Endodermal cell (in vitro differentiated cells): ENCODE results near the gene HLA-DOA. TPM values are rescaled to one million over a fixed set of nuclear protein-coding genes. Genes with fewer than 3 reads are reported as not detected.

ENCODE experiments used
- DNase-seq: peaks from one replicate; pipeline ENCODE4 v3.0.0-alpha.2; 2017
- H3K27ac ChIP-seq: 2 replicates; pipeline ENCODE4 v1.5.1; 2013; ENCODE audit warnings: mild to moderate bottlenecking, low read depth, low read length, moderate library complexity
- H3K27me3 ChIP-seq: 2 replicates; pipeline ENCODE4 v1.6.1; 2013; ENCODE audit warnings: mild to moderate bottlenecking, low read length, moderate library complexity; ENCODE audit not compliant: insufficient read depth, control insufficient read depth, poor library complexity, severe bottlenecking
- H3K36me3 ChIP-seq: 2 replicates; pipeline ENCODE4 v1.7.0; 2013; ENCODE audit warnings: mild to moderate bottlenecking, low read length, moderate library complexity; ENCODE audit not compliant: control insufficient read depth, insufficient read depth
- H3K4me1 ChIP-seq: one replicate; pipeline ENCODE4 v1.7.0; 2013; ENCODE audit warnings: low read length; ENCODE audit not compliant: control insufficient read depth, insufficient read depth
- H3K4me3 ChIP-seq: 2 replicates; pipeline ENCODE4 v1.5.1; 2013; ENCODE audit warnings: mild to moderate bottlenecking, low read length, moderate library complexity
- H3K9ac ChIP-seq: 2 replicates; pipeline ENCODE4 v1.6.1; 2013; ENCODE audit warnings: mild to moderate bottlenecking, low read length, moderate library complexity; ENCODE audit not compliant: poor library complexity, severe bottlenecking; ENCODE audit errors: extremely low read depth
- H3K9me3 ChIP-seq: 2 replicates; pipeline ENCODE4 v1.6.1; 2013; ENCODE audit warnings: mild to moderate bottlenecking, low read length, moderate library complexity; ENCODE audit not compliant: control insufficient read depth
- H3K27ac Mint-ChIP-seq: 2 replicates; pipeline ENCODE4 v1.8.0; 2020; ENCODE audit warnings: mixed read lengths
- H3K27me3 Mint-ChIP-seq: 2 replicates; pipeline ENCODE4 v1.8.0; 2021; ENCODE audit warnings: mild to moderate bottlenecking, mixed read lengths; ENCODE audit not compliant: insufficient read depth
- H3K36me3 Mint-ChIP-seq: 2 replicates; pipeline ENCODE4 v1.8.0; 2020; ENCODE audit warnings: low read depth, mixed read lengths
- H3K4me1 Mint-ChIP-seq: 2 replicates; pipeline ENCODE4 v1.8.0; 2020; ENCODE audit warnings: mixed read lengths
- H3K4me3 Mint-ChIP-seq: 2 replicates; pipeline ENCODE4 v1.8.0; 2020; ENCODE audit warnings: mild to moderate bottlenecking, moderate library complexity, mixed read lengths
- H3K9me3 Mint-ChIP-seq: 2 replicates; pipeline ENCODE4 v1.8.0; 2020; ENCODE audit warnings: mild to moderate bottlenecking, mixed read lengths
- WGBS, 2 experiments: methylation state at CpG; one replicate each; pipeline versions ENCODE4 v1.1.5 to v1.1.7; 2013; ENCODE audit warnings: missing lambda C conversion rate in 2 of 2, mixed read lengths in 1 of 2; ENCODE audit not compliant: insufficient coverage in 1 of 2, insufficient read length in 1 of 2; 5-methylcytosine and 5-hydroxymethylcytosine counted together
- total RNA-seq, 2 donors: library from RNA; stranded (reverse); fragmentation: NEBNext Ultra II Directional in 1 of 2; extraction: Animal tissue kit (Norgen Biotek cat#: 25700) in 1 of 2; gene quantifications; 2 replicates in 1 of 2; 3 replicates in 1 of 2; pipeline ENCODE4 v1.2.1, GENCODE V29; 2021
- TF ChIP-seq, protein P1 (sequence below): fragments of 200-600 bp; sonication (generic); conservative IDR thresholded peaks from 2 replicates; pipeline ENCODE4 v1.5.0; 2021; ENCODE audit warnings: antibody characterized with exemption, mild to moderate bottlenecking

HLA-DOA gene
- total RNA-seq, 2 donors from 2014 or later, result 10.6 to 11.1 TPM

GRCh38 chr6:32974016-32974333, 35.4 kb downstream of the HLA-DOA start:
- Mint-ChIP-seq H3K36me3 (peaks cover 75% of the 10 kb centered on the region), H3K4me3 (peak overlapping the region; percentile 98), H3K4me1 (peaks cover 27% of the 10 kb centered on the region), H3K27ac (peak overlapping the region; percentile 100), H3K9me3 (no peaks in the 10 kb centered on the region), H3K27me3 (no peaks in the 10 kb centered on the region)
- Histone ChIP-seq H3K9me3 (no peaks in the 10 kb centered on the region), H3K4me3 (peak overlapping the region; percentile 98), H3K27me3 (no peaks in the 10 kb centered on the region), H3K4me1 (no peaks in the 10 kb centered on the region), H3K9ac (peak overlapping the region; percentile 95), H3K36me3 (peaks cover 71% of the 10 kb centered on the region), H3K27ac (no peak overlapping the region)
- 0% methylated on average over 1 to 2 of the region's 4 CpGs for WGBS, 2 experiments
- no peak for DNase-seq
- TF ChIP-seq, protein P1, sequence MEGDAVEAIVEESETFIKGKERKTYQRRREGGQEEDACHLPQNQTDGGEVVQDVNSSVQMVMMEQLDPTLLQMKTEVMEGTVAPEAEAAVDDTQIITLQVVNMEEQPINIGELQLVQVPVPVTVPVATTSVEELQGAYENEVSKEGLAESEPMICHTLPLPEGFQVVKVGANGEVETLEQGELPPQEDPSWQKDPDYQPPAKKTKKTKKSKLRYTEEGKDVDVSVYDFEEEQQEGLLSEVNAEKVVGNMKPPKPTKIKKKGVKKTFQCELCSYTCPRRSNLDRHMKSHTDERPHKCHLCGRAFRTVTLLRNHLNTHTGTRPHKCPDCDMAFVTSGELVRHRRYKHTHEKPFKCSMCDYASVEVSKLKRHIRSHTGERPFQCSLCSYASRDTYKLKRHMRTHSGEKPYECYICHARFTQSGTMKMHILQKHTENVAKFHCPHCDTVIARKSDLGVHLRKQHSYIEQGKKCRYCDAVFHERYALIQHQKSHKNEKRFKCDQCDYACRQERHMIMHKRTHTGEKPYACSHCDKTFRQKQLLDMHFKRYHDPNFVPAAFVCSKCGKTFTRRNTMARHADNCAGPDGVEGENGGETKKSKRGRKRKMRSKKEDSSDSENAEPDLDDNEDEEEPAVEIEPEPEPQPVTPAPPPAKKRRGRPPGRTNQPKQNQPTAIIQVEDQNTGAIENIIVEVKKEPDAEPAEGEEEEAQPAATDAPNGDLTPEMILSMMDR, result no peak

DNA sequence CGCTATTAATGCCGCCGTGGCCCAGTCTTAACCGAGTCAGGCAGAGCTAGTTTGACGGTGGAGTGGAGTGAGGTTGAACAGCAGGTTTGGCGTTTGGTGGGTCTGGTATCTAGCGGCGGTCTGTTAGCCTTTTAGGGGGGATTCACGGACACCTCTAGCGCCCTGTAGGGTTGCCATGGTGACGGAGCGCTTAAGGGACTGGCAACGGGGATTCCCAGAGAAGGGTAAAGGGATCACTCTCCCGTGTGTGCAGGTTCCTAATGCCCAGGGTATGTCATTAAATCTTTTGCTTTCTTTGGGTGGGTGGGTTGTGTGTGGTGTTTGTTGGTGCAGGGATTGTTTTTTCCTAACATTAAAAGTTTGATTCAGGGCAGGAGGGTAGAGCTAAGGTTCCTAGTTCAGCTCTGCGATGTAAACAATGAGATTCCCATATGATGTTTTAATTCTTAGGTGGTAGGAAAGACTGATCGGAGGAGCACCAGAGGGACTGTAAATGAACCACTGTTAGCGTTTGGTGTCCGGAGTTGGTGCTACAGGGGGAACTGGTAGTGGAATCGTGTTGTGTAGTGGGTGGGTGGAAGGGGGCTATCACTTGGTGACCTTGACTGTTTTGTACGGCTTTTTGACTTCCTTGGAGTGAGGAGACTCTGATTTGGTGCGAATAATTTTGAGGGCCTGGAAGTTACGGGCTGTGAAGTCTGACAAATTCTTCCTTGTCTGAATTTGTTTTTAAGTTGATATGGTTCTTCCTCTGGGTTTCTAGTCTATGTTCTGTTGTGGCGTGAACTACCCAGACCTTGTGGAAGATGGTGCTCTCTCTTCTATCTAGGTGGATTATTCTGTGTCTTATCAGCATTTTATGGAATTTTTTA, 36.0 kb downstream of the HLA-DOA start:
- H3K4me3 Mint-ChIP-seq, result peak overlapping the region; percentile 98
- Histone ChIP-seq H3K27ac (peak overlapping the region; percentile 83), H3K27me3 (no peaks in the 10 kb centered on the region), H3K9ac (peak overlapping the region; percentile 95), H3K4me1 (no peaks in the 10 kb centered on the region), H3K9me3 (no peaks in the 10 kb centered on the region), H3K36me3 (peaks cover 65% of the 10 kb centered on the region), H3K4me3 (peak overlapping the region; percentile 98)
- TF ChIP-seq, protein P1, result no peak
- no peaks in the 10 kb centered on the region for H3K27me3 Mint-ChIP-seq
- DNase-seq, result peak; percentile 71
- peaks cover 24% of the 10 kb centered on the region for H3K4me1 Mint-ChIP-seq
- 1% methylated on average over 8 to 23 of the region's 23 CpGs for WGBS, 2 experiments
- H3K36me3 Mint-ChIP-seq, result peaks cover 69% of the 10 kb centered on the region
- no peaks in the 10 kb centered on the region for H3K9me3 Mint-ChIP-seq
- H3K27ac Mint-ChIP-seq, result peak overlapping the region; percentile 100

- TF ChIP-seq, protein P1, result no peak
These were observed 36.8 kb downstream of the HLA-DOA start for GRCh38 chr6:32972353-32973143.

More at GRCh38 chr6:32972353-32973143, 36.8 kb downstream of the HLA-DOA start:
- Histone ChIP-seq H3K27me3 (no peaks in the 10 kb centered on the region), H3K4me1 (no peaks in the 10 kb centered on the region), H3K9ac (peak overlapping the region; percentile 95), H3K9me3 (no peaks in the 10 kb centered on the region), H3K27ac (peak overlapping the region; percentile 83), H3K4me3 (peak overlapping the region; percentile 98), H3K36me3 (peaks cover 57% of the 10 kb centered on the region)
- Mint-ChIP-seq H3K4me1 (peaks cover 25% of the 10 kb centered on the region), H3K27ac (peak overlapping the region; percentile 100), H3K27me3 (no peaks in the 10 kb centered on the region), H3K9me3 (no peaks in the 10 kb centered on the region), H3K36me3 (peaks cover 61% of the 10 kb centered on the region), H3K4me3 (peak overlapping the region; percentile 98)
- DNase-seq, result no peak
- WGBS, 2 experiments, result 0 to 1% methylated on average over 39 to 70 of the region's 70 CpGs
